SU-DHL-6 (cell line): ENCODE data around the gene TIMP4.

ENCODE experiments used
- EZH2phosphoT487 ChIP-seq: fragments of 200-600 bp; sonication (generic), shearing (Covaris generic); conservative IDR thresholded peaks from 2 replicates; pipeline ENCODE4 v1.6.1; 2018; ENCODE audit warnings: mild to moderate bottlenecking, antibody characterized with exemption, low read length, moderate library complexity, mixed read lengths
- TF ChIP-seq, protein P1 (sequence below): fragments of 200-600 bp; sonication (generic); IDR thresholded peaks from one replicate; pipeline ENCODE4 v1.5.1; 2017; ENCODE audit warnings: antibody characterized with exemption, mild to moderate bottlenecking, low read length, moderate library complexity; ENCODE audit not compliant: insufficient read depth, poor library complexity, severe bottlenecking

- TF ChIP-seq, protein P1, sequence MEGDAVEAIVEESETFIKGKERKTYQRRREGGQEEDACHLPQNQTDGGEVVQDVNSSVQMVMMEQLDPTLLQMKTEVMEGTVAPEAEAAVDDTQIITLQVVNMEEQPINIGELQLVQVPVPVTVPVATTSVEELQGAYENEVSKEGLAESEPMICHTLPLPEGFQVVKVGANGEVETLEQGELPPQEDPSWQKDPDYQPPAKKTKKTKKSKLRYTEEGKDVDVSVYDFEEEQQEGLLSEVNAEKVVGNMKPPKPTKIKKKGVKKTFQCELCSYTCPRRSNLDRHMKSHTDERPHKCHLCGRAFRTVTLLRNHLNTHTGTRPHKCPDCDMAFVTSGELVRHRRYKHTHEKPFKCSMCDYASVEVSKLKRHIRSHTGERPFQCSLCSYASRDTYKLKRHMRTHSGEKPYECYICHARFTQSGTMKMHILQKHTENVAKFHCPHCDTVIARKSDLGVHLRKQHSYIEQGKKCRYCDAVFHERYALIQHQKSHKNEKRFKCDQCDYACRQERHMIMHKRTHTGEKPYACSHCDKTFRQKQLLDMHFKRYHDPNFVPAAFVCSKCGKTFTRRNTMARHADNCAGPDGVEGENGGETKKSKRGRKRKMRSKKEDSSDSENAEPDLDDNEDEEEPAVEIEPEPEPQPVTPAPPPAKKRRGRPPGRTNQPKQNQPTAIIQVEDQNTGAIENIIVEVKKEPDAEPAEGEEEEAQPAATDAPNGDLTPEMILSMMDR = no peak
- no peak for TF ChIP-seq EZH2phosphoT487
Measured at GRCh38 chr3:12195231-12195630, 36.5 kb upstream of the TIMP4 start.
